Measurements from ENCODE around the gene STRA6. TPM values are rescaled to one million over a fixed set of nuclear protein-coding genes. Genes with fewer than 3 reads are reported as not detected.

STRA6 gene
- total RNA-seq, 4 donors from 2014 or later: 0.13 to 0.83 (median 0.47) TPM

GRCh38 chr15:74179101-74179841 lies 23.3 kb downstream of the STRA6 start:
- DNase-seq (ENCODE audit: extremely low spot score): no peak
- 74% methylated on average over 10 of the region's 13 CpGs for WGBS
- TF ChIP-seq POLR2A (IDR thresholded peaks at IDR 0.05; ENCODE audit: low read depth) (no peak), EP300 (IDR thresholded peaks at IDR 0.05) (no peak), POLR2AphosphoS5 (IDR thresholded peaks at IDR 0.05) (peak; percentile 45 to 57), CTCF (IDR thresholded peaks at IDR 0.05) (no peak)
- H3K9me3 ChIP-seq: no peaks in the 10 kb centered on the region
- H3K27ac ChIP-seq (replicated peaks in 1 of 4): peak overlapping the region; percentile 37 to 64 (median 52)
- H3K4me1 ChIP-seq: peaks cover 43 to 70% (median 65%) of the 10 kb centered on the region in 4 donors
- H3K4me3 ChIP-seq: no peak overlapping the region
- H3K27me3 ChIP-seq: no peaks in the 10 kb centered on the region
- H3K36me3 ChIP-seq: peaks cover 0 to 10% (median 5%) of the 10 kb centered on the region in 4 donors
- intact Hi-C loops (cut with DNase I): no loop called here

- WGBS: 90% methylated on average over 7 of the region's 7 CpGs
Observed at GRCh38 chr15:74178326-74179100, 24.1 kb downstream of the STRA6 start.

GRCh38 chr15:74176262-74177214 lies 26.0 kb downstream of the STRA6 start:
- peaks cover 0 to 10% (median 5%) of the 10 kb centered on the region in 4 donors for H3K36me3 ChIP-seq
- no peaks in the 10 kb centered on the region for H3K27me3 ChIP-seq
- DNase-seq (ENCODE audit: extremely low spot score): no peak
- H3K4me3 ChIP-seq: peak overlapping the region in 2 of 4 donors; percentile 4 to 43
- intact Hi-C loops (cut with DNase I): no loop called here
- TF ChIP-seq POLR2A (IDR thresholded peaks at IDR 0.05; ENCODE audit: low read depth): no peak
- TF ChIP-seq CTCF (IDR thresholded peaks at IDR 0.05): no peak
- no peak for TF ChIP-seq EP300 (IDR thresholded peaks at IDR 0.05)
- no peak for TF ChIP-seq POLR2AphosphoS5 (IDR thresholded peaks at IDR 0.05)
- H3K27ac ChIP-seq (replicated peaks in 1 of 4): peak overlapping the region in 3 of 4 donors; percentile 22 to 44 (median 42)
- 72% methylated on average over 9 of the region's 10 CpGs for WGBS
- H3K4me1 ChIP-seq: peaks cover 65 to 97% (median 91%) of the 10 kb centered on the region in 4 donors
- H3K9me3 ChIP-seq: no peaks in the 10 kb centered on the region

More at GRCh38 chr15:74178326-74179100, 24.1 kb downstream of the STRA6 start:
- intact Hi-C loops (cut with DNase I): no loop called here
- H3K4me1 ChIP-seq: peaks cover 48 to 78% (median 73%) of the 10 kb centered on the region in 4 donors
- peak overlapping the region; percentile 37 to 64 (median 52) for H3K27ac ChIP-seq (replicated peaks in 1 of 4)
- TF ChIP-seq CTCF (IDR thresholded peaks at IDR 0.05) (no peak), POLR2A (IDR thresholded peaks at IDR 0.05; ENCODE audit: low read depth) (no peak), POLR2AphosphoS5 (IDR thresholded peaks at IDR 0.05) (no peak), EP300 (IDR thresholded peaks at IDR 0.05) (no peak)
- peaks cover 0 to 10% (median 5%) of the 10 kb centered on the region in 4 donors for H3K36me3 ChIP-seq
- no peak for DNase-seq (ENCODE audit: extremely low spot score)
- H3K9me3 ChIP-seq: no peaks in the 10 kb centered on the region
- no peaks in the 10 kb centered on the region for H3K27me3 ChIP-seq
- H3K4me3 ChIP-seq: no peak overlapping the region

All from esophagus muscularis mucosa (tissue), 4 donors.